ACC112 (cell line): ENCODE data around the gene ACSM6.
"Not testable (repeated sequence)": the region's sequence is repeated elsewhere in the genome, so short reads cannot be mapped to it uniquely, and the experiment has no call there.

Experiments used
- H2AFZ ChIP-seq: fragments of 200-600 bp; sonication (generic); one replicate; pipeline ENCODE4 v1.6.0; 2017; ENCODE audit warnings: antibody characterized with exemption, low read length; ENCODE audit not compliant: unreplicated experiment
- H3K27ac ChIP-seq: fragments of 200-600 bp; sonication (generic); 2 replicates; pipeline ENCODE4 v1.5.1; 2014; ENCODE audit warnings: low read depth, mild to moderate bottlenecking, antibody characterized with exemption, low read length, moderate library complexity
- H3K27me3 ChIP-seq: fragments of 200-600 bp; sonication (generic); 2 replicates; pipeline ENCODE4 v1.6.1; 2014; ENCODE audit warnings: mild to moderate bottlenecking, antibody characterized with exemption, low read length, moderate library complexity, mixed read lengths; ENCODE audit not compliant: insufficient read depth
- H3K36me3 ChIP-seq: fragments of 200-600 bp; sonication (generic); 2 replicates; pipeline ENCODE4 v1.6.1; 2016; ENCODE audit warnings: mild to moderate bottlenecking, antibody characterized with exemption, low read length, moderate library complexity, mixed read lengths; ENCODE audit not compliant: insufficient read depth
- H3K4me1 ChIP-seq: fragments of 200-600 bp; sonication (generic); one replicate; pipeline ENCODE4 v1.6.1; 2016; ENCODE audit warnings: low read length, mixed read lengths; ENCODE audit not compliant: insufficient read depth, unreplicated experiment, control insufficient read depth
- H3K4me3 ChIP-seq: fragments of 200-600 bp; sonication (generic); 2 replicates; pipeline ENCODE4 v1.5.1; 2014; ENCODE audit warnings: mild to moderate bottlenecking, low read depth, low read length
- H3K79me2 ChIP-seq: fragments of 200-600 bp; sonication (generic); one replicate; pipeline ENCODE4 v1.6.0; 2016; ENCODE audit warnings: low read length; ENCODE audit not compliant: control insufficient read depth, unreplicated experiment, insufficient read depth

Gene ACSM6

GRCh38 chr10:95183271-95184230 is 10.5 kb upstream of the ACSM6 start:
- H3K79me2 ChIP-seq = no peaks in the 10 kb centered on the region
- peak overlapping the region; percentile 76 for H2AFZ ChIP-seq
- H3K27me3 ChIP-seq = peaks cover 52% of the 10 kb centered on the region
- H3K4me1 ChIP-seq = peaks cover 4% of the 10 kb centered on the region
- H3K4me3 ChIP-seq = peak overlapping the region; percentile 79
- H3K27ac ChIP-seq = no peak overlapping the region
- no peaks in the 10 kb centered on the region for H3K36me3 ChIP-seq

- H3K27ac ChIP-seq = no peak overlapping the region
- H3K36me3 ChIP-seq = no peaks in the 10 kb centered on the region
- no peaks in the 10 kb centered on the region for H3K79me2 ChIP-seq
- H3K4me1 ChIP-seq = peaks cover 4% of the 10 kb centered on the region
- no peak overlapping the region for H3K4me3 ChIP-seq
- no peak overlapping the region for H2AFZ ChIP-seq
- H3K27me3 ChIP-seq = peaks cover 42% of the 10 kb centered on the region
Observed at GRCh38 chr10:95187617-95188016, 6.4 kb upstream of the ACSM6 start.

GRCh38 chr10:95188593-95188992 is 5.4 kb upstream of the ACSM6 start:
- Histone ChIP-seq H3K27ac (no peak overlapping the region), H3K4me1 (no peaks in the 10 kb centered on the region), H2AFZ (no peak overlapping the region), H3K79me2 (no peaks in the 10 kb centered on the region), H3K27me3 (peaks cover 38% of the 10 kb centered on the region), H3K36me3 (no peaks in the 10 kb centered on the region), H3K4me3 (no peak overlapping the region)

DNA sequence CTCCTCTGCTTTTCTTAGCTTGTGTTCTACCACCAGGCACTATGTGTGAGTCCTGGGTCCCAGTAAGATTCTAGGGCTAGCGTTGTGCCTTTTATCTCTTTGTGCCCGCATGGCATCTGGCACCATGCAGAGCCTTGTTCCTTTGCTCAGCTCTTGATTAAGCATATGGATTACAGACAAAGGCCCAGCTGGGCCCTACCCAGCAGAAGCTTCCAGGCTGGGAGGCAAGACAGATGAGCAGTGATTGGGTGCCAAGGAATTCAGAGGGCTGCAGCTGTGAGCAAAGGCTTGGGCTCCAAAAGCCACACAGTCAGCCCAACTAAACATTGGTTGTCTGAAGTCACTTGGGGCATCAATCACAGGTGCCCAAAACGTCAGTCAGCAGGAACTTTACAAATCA is 2.0 kb downstream of the ACSM6 start:
- Histone ChIP-seq H3K4me3 (no peak overlapping the region), H2AFZ (no peak overlapping the region), H3K79me2 (no peaks in the 10 kb centered on the region), H3K27ac (no peak overlapping the region), H3K27me3 (peaks cover 16% of the 10 kb centered on the region; the same call in 1 of the 2 replicates), H3K36me3 (no peaks in the 10 kb centered on the region), H3K4me1 (no peaks in the 10 kb centered on the region)

DNA sequence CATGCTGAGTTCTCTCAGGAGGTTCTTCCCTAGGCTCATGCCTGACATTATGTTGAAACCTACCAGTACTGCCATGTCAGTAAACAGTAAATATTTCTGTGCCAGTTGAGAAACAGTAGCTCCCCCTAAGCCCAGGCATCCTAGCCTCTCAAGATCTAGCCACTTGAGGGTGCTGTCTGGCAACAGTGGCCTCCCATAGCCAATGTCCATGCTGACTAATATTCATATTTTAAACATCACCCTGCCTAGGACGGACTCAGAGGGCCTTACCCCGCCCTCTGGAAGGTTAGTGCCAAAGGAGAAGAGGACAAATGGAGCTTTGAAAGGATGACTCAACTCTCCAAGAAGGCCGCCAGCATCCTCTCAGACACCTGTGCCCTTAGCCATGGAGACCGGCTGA is 7.7 kb downstream of the ACSM6 start:
- H3K79me2 ChIP-seq = no peaks in the 10 kb centered on the region
- no peaks in the 10 kb centered on the region for H3K4me1 ChIP-seq
- H3K27ac ChIP-seq = no peak overlapping the region
- H2AFZ ChIP-seq = no peak overlapping the region
- no peak overlapping the region for H3K4me3 ChIP-seq
- H3K36me3 ChIP-seq = no peaks in the 10 kb centered on the region
- no peaks in the 10 kb centered on the region for H3K27me3 ChIP-seq

- not testable (repeated sequence) for H3K4me3 ChIP-seq, H3K27me3 ChIP-seq, H3K27ac ChIP-seq, H3K36me3 ChIP-seq, H3K4me1 ChIP-seq, H3K79me2 ChIP-seq, H2AFZ ChIP-seq
Observed at GRCh38 chr10:95202865-95203264, 8.8 kb downstream of the ACSM6 start.

GRCh38 chr10:95208702-95209391 is 14.8 kb downstream of the ACSM6 start:
- peaks cover 8% of the 10 kb centered on the region for H3K4me1 ChIP-seq
- H3K79me2 ChIP-seq = no peaks in the 10 kb centered on the region
- peak overlapping the region; percentile 27 for H2AFZ ChIP-seq
- H3K4me3 ChIP-seq = no peak overlapping the region
- H3K36me3 ChIP-seq = no peaks in the 10 kb centered on the region
- no peaks in the 10 kb centered on the region for H3K27me3 ChIP-seq
- no peak overlapping the region for H3K27ac ChIP-seq

- Histone ChIP-seq H2AFZ (no peak overlapping the region), H3K4me3 (no peak overlapping the region), H3K79me2 (no peaks in the 10 kb centered on the region), H3K27me3 (no peaks in the 10 kb centered on the region), H3K36me3 (no peaks in the 10 kb centered on the region), H3K27ac (no peak overlapping the region), H3K4me1 (peaks cover 8% of the 10 kb centered on the region)
Observed at GRCh38 chr10:95209509-95210127, 15.6 kb downstream of the ACSM6 start.

DNA sequence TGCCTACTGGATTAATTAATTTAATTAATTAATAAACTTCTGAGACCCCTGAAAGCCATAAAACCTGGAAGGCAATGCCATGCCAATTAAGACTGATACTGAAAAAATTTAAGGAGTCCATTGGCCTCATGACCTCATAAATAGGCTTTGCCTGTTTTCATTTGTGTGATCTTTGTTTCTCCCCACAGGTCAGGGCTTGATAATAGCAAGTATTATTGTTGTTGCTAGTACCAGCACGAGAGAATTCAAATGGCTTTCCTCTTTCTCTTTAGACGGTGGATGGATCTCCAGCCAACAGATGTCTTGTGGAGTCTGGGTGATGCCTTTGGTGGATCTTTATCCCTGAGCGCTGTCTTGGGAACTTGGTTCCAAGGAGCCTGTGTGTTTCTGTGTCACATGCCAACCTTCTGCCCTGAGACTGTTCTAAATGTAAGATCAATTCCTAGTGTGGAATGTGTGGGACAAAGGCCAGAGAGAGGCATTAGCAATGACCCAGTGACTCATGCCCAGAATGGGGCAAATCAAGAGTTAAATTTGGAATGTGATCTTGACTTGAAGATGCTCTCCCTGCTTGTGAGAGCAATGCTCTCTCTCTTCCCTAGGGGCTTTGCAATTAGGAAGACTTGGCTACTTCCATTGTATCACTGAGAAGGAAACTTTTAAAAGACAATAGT is 17.7 kb downstream of the ACSM6 start:
- Histone ChIP-seq H3K27ac (no peak overlapping the region), H2AFZ (no peak overlapping the region), H3K4me1 (peaks cover 8% of the 10 kb centered on the region), H3K27me3 (no peaks in the 10 kb centered on the region), H3K36me3 (no peaks in the 10 kb centered on the region), H3K79me2 (no peaks in the 10 kb centered on the region), H3K4me3 (no peak overlapping the region)

DNA sequence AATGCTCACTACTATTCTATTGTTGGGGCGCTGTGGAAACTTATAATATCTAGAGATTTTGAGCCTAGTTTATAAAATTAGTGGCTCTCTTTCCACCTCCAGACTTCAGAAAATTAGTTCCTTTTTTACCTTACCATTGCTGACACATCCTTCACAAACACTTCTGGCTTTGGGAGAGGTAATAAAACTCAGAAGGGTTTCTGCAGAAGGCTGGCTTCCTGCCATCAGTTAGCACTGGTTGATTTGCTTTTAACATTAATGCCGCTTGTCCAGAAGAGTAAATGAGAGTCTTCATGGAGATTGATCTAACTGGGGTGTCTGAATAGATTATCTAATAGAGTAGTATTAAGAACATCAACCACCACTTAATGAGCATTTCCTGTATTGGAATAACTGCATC is 20.3 kb downstream of the ACSM6 start:
- Histone ChIP-seq H3K4me3 (no peak overlapping the region), H3K79me2 (no peaks in the 10 kb centered on the region), H3K36me3 (no peaks in the 10 kb centered on the region), H2AFZ (no peak overlapping the region), H3K4me1 (peaks cover 18% of the 10 kb centered on the region), H3K27me3 (no peaks in the 10 kb centered on the region), H3K27ac (no peak overlapping the region)
